ENCODE measurements around the gene AHNAK2. TPM values are rescaled to one million over a fixed set of nuclear protein-coding genes. Genes with fewer than 3 reads are reported as not detected.
"Not testable (repeated sequence)": the region's sequence is repeated elsewhere in the genome, so short reads cannot be mapped to it uniquely, and the experiment has no call there.

Gene AHNAK2
- total RNA-seq, 2 donors from 2014 or later: 0.05 TPM; not detected in 1

DNA sequence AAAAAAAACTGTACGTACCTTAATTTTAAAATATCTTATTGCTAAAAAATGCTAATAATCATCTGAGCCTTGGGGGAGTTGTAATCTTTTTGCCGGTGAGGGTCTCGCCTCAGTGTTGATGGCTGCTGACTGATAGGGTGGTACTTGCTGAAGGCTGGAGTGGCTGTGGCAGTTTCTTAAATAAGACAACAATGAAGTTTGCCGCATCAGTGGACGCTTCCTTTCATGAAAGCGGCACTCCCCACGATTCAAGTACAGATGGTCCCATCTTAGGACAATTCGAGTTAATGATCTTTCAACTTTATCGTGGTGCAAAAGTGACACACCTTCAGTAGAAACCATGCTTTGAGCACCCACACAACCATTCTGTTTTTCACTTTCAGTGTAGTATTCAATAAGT, 61.1 kb downstream of the AHNAK2 start:
- Mint-ChIP-seq H3K4me3 (no peak overlapping the region), H3K4me1 (ENCODE audit: low read depth) (no peaks in the 10 kb centered on the region), H3K9me3 (peaks cover 0 to 1% of the 10 kb centered on the region in 2 donors)

GRCh38 chr14:104913435-104913834, 64.7 kb downstream of the AHNAK2 start:
- ATAC-seq (replicated peaks in 1 of 2) (no peak), DNase-seq (no peak)
- peaks cover 30% of the 10 kb centered on the region for H3K27me3 Mint-ChIP-seq (ENCODE audit: low read depth)
- peaks cover 5 to 6% of the 10 kb centered on the region in 2 donors for H3K9me3 Mint-ChIP-seq
- H3K36me3 Mint-ChIP-seq (ENCODE audit: insufficient read depth in 2 of 2): peaks cover 5 to 8% of the 10 kb centered on the region in 2 donors
- H3K4me3 Mint-ChIP-seq: no peak overlapping the region
- no peak overlapping the region for H3K27ac Mint-ChIP-seq
- H3K4me1 Mint-ChIP-seq (ENCODE audit: low read depth): no peaks in the 10 kb centered on the region

More for the DNA sequence above, 61.1 kb downstream of the AHNAK2 start:
- peaks cover 0 to under 1% of the 10 kb centered on the region in 2 donors for H3K36me3 Mint-ChIP-seq (ENCODE audit: insufficient read depth in 2 of 2)
- H3K27me3 Mint-ChIP-seq (ENCODE audit: low read depth): peaks cover 22% of the 10 kb centered on the region
- H3K27ac Mint-ChIP-seq: no peak overlapping the region
- ATAC-seq (replicated peaks in 1 of 2): no peak
- DNase-seq: no peak

- H3K27me3 Mint-ChIP-seq (ENCODE audit: low read depth): peaks cover 37% of the 10 kb centered on the region
- H3K27ac Mint-ChIP-seq: no peak overlapping the region
- H3K36me3 Mint-ChIP-seq (ENCODE audit: insufficient read depth in 2 of 2): peaks cover 5 to 8% of the 10 kb centered on the region in 2 donors
- no peak overlapping the region for H3K4me3 Mint-ChIP-seq
- DNase-seq: no peak
- no peaks in the 10 kb centered on the region for H3K4me1 Mint-ChIP-seq (ENCODE audit: low read depth)
- ATAC-seq (replicated peaks in 1 of 2): no peak
- H3K9me3 Mint-ChIP-seq: peaks cover 5 to 6% of the 10 kb centered on the region in 2 donors
Observed at GRCh38 chr14:104912053-104912452, 66.1 kb downstream of the AHNAK2 start.

- H3K4me3 Mint-ChIP-seq: no peak overlapping the region
- peaks cover 5 to 8% of the 10 kb centered on the region in 2 donors for H3K36me3 Mint-ChIP-seq (ENCODE audit: insufficient read depth in 2 of 2)
- no peak overlapping the region for H3K27ac Mint-ChIP-seq
- peaks cover 5 to 6% of the 10 kb centered on the region in 2 donors for H3K9me3 Mint-ChIP-seq
- peaks cover 32% of the 10 kb centered on the region for H3K27me3 Mint-ChIP-seq (ENCODE audit: low read depth)
- H3K4me1 Mint-ChIP-seq (ENCODE audit: low read depth): no peaks in the 10 kb centered on the region
- DNase-seq (no peak), ATAC-seq (replicated peaks in 1 of 2) (no peak)
Observed at GRCh38 chr14:104908303-104908702, 69.9 kb downstream of the AHNAK2 start.

GRCh38 chr14:104905579-104905933, 72.6 kb downstream of the AHNAK2 start:
- H3K27ac Mint-ChIP-seq; H3K9me3 Mint-ChIP-seq; ATAC-seq (replicated peaks in 1 of 2); H3K36me3 Mint-ChIP-seq (ENCODE audit: insufficient read depth in 2 of 2); H3K4me3 Mint-ChIP-seq; H3K4me1 Mint-ChIP-seq (ENCODE audit: low read depth); DNase-seq: not testable (repeated sequence)
- peaks cover 36% of the 10 kb centered on the region for H3K27me3 Mint-ChIP-seq (ENCODE audit: low read depth)

DNA sequence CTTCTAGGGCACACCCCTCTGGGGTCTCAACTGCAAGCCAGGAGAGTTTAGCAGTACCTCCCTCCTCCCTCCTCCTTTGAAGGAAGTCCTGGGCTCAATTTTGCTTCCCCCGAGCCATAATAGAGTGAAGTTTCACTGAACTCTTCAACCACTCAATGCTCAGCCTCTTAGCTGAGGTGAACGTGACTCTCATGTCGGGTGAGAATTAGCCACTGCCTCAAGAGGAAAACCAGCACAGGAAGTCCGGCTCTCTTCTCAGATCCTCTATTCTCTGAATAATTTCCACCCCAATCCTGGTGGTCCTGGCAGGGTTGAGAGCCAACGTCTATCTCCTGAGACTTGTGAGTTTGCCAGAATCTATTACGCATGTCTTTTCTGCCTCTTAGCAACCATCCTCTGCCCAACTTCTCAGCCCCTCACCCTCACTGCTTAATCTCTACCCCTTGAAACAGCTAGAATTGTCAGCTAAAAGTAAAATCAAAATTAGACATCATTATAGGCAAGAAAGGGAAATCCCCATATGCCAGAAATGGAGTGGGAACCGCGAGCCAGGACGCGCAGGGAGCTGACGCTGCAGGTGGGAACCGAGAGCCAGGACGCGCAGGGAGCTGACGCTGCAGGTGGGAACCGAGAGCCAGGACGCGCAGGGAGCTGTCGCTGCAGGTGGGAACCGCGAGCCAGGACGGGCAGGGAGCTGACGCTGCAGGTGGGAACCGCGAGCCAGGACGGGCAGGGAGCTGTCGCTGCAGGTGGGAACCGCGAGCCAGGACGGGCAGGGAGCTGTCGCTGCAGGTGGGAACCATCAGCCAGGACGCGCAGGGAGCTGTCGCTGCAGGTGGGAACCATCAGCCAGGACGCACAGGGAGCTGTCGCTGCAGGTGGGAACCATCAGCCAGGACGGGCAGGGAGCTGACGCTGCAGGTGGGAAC, 73.3 kb downstream of the AHNAK2 start:
- not testable (repeated sequence) for H3K4me3 Mint-ChIP-seq; DNase-seq; ATAC-seq (replicated peaks in 1 of 2)

GRCh38 chr14:104903990-104904389, 74.2 kb downstream of the AHNAK2 start:
- Mint-ChIP-seq H3K4me1 (ENCODE audit: low read depth) (no peaks in the 10 kb centered on the region), H3K36me3 (ENCODE audit: insufficient read depth in 2 of 2) (no peaks in the 10 kb centered on the region), H3K27me3 (ENCODE audit: low read depth) (peaks cover 28% of the 10 kb centered on the region), H3K9me3 (no peaks in the 10 kb centered on the region), H3K4me3 (no peak overlapping the region), H3K27ac (no peak overlapping the region)
- DNase-seq: no peak
- no peak for ATAC-seq (replicated peaks in 1 of 2)

More for the DNA sequence above, 73.3 kb downstream of the AHNAK2 start:
- H3K36me3 Mint-ChIP-seq (ENCODE audit: insufficient read depth in 2 of 2); H3K9me3 Mint-ChIP-seq; H3K4me1 Mint-ChIP-seq (ENCODE audit: low read depth); H3K27ac Mint-ChIP-seq: not testable (repeated sequence)
- peaks cover 33% of the 10 kb centered on the region for H3K27me3 Mint-ChIP-seq (ENCODE audit: low read depth)

DNA sequence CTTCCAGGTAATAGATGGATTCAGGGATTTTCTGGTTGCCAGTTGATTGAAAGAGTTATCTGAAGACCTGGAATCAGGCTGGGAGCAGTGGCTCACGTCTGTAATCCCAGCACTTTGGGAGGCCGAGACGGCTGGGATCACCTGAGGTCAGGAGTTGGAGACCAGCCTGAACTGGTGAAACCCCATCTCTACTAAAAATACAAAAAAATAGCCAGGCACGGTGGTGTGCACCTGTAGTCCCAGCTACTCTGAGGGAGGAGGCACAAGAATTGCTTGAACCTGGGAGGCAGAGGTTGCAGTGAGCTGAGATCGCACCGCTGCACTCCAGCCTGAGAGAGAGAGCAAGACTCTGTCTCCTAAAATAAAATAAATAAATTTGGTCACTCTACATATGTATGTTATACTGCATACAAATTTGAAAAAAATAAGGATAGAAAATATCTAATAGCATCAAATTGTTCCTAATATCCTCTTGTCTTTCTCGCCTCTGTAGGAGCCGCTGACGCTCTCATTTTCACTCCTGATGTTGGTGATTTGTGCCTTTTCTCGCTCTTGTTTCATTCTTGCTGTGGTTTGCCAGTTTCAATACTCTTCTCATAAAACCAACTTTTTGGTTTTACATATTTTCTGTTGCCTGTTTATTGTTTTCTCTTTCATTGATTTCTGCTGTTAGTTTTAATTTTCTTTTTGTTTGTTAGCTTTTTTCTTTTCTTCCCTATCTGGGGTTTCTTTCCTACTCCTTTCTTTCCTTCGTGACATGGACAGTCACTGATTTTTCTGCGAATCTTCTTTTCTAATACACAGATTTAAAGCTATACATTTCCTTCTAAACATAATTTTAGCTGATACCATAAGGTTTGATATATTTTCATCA, 77.3 kb downstream of the AHNAK2 start:
- H3K36me3 Mint-ChIP-seq (ENCODE audit: insufficient read depth in 2 of 2): no peaks in the 10 kb centered on the region
- H3K27me3 Mint-ChIP-seq (ENCODE audit: low read depth): peaks cover 18% of the 10 kb centered on the region
- no peaks in the 10 kb centered on the region for H3K9me3 Mint-ChIP-seq
- ATAC-seq (replicated peaks in 1 of 2): no peak
- DNase-seq: no peak
- H3K27ac Mint-ChIP-seq: peak overlapping the region; percentile 26
- no peaks in the 10 kb centered on the region for H3K4me1 Mint-ChIP-seq (ENCODE audit: low read depth)
- H3K4me3 Mint-ChIP-seq: no peak overlapping the region

GRCh38 chr14:104899781-104900180, 78.4 kb downstream of the AHNAK2 start:
- no peak for DNase-seq
- no peaks in the 10 kb centered on the region for H3K4me1 Mint-ChIP-seq (ENCODE audit: low read depth)
- no peak overlapping the region for H3K27ac Mint-ChIP-seq
- no peaks in the 10 kb centered on the region for H3K9me3 Mint-ChIP-seq
- ATAC-seq (replicated peaks in 1 of 2): no peak
- no peaks in the 10 kb centered on the region for H3K36me3 Mint-ChIP-seq (ENCODE audit: insufficient read depth in 2 of 2)
- H3K4me3 Mint-ChIP-seq: no peak overlapping the region
- peaks cover 18% of the 10 kb centered on the region for H3K27me3 Mint-ChIP-seq (ENCODE audit: low read depth)

DNA sequence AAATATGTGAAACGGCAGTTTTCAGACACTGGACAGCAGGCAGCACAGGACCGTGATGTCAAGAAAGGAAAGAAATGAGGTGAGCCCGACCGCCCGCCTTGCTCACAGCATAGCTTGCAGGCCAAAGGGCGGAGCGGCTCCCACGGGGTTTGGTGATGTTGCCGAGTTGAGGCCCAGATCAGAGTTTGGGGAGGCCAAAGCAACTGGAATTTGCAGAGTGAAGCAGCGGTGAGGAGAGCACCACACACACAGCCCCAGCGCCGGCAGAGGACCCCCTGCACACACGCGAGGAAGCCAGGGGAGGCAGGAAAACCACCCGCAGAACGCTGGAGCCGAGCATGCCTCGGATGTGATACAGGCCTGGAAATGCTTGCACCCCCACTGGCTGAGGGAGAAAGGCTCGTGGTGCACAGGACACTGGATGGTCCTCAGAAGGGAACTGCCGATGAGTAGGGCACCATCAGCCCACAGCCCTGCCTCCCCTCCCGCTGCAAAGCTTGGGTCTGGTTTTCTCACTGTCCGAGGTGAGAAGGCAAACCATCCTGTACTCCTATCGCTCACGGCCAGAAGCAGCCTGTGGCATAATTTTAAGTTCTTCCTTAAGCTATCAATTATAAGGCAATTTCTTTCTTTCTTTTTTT, 79.2 kb downstream of the AHNAK2 start:
- no peak for ATAC-seq (replicated peaks in 1 of 2)

DNA sequence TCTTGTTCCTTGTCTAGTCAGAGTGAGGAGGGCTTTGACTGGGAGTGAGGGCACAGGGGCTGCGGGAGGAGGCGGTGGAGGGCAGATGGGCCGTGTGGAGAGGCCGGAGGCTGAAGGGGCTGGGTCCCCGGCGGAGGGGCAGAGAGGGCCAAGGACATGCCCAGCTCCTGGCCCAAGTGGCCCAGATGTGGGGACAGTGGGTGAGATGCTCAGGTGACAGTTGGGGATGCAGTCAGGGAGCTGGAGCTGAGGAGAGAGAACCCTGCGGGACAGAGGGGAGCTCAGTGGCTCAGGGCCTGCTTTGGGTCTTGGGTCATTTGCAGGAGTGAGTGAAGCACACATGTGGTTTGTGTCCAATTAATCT, 80.0 kb downstream of the AHNAK2 start:
- DNase-seq: no peak
- no peak for ATAC-seq (replicated peaks in 1 of 2)

More for the DNA sequence above, 79.2 kb downstream of the AHNAK2 start:
- Mint-ChIP-seq H3K27ac (no peak overlapping the region), H3K9me3 (no peaks in the 10 kb centered on the region), H3K4me3 (no peak overlapping the region), H3K27me3 (ENCODE audit: low read depth) (peaks cover 10% of the 10 kb centered on the region), H3K4me1 (ENCODE audit: low read depth) (no peaks in the 10 kb centered on the region), H3K36me3 (ENCODE audit: insufficient read depth in 2 of 2) (no peaks in the 10 kb centered on the region)
- DNase-seq: no peak

DNA sequence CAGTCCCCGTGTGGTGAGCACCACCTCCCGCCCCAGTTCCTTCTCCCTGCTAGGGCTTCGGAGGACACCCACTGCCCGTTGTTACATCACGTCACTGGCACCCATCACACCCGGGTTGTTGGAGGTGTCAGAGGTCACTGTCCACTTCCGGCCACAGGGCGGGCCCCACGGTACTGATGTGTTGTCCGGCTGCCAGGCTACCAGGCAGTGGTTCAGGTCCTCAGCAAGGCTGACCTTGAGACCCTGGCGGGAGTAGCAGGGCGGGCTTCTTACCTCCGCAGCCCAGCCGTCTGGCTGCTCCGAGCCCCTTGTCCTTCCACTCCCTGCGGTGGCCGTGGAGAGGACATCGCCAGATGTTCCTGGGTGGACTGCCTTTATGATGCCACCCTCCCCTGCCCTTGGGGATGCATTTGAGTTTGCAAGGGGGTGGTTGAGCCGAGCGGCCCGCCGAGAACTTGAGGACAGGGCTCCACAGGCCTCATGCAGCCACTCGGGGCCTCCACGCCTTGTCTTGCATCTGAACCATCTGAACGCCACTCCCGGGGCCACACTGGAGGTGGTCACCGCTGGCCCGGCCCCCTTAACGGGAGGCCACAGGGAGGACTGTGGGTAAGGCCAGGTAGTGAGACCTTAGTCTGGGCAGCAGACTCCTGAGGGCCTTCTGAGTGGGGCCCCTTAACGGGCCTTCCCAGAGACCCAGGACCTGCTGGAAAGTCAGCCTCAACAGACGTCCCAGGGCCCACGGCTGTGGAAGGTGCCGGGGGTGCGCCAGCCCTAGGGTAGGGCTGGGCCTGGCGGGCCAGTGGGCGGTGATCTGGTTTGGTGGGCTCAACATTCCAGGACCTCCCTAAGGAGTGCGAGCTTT, 80.6 kb downstream of the AHNAK2 start:
- DNase-seq (no peak), ATAC-seq (replicated peaks in 1 of 2) (no peak)

More for the DNA sequence above, 80.0 kb downstream of the AHNAK2 start:
- no peaks in the 10 kb centered on the region for H3K36me3 Mint-ChIP-seq (ENCODE audit: insufficient read depth in 2 of 2)
- no peak overlapping the region for H3K4me3 Mint-ChIP-seq
- no peaks in the 10 kb centered on the region for H3K9me3 Mint-ChIP-seq
- H3K27ac Mint-ChIP-seq: no peak overlapping the region
- H3K4me1 Mint-ChIP-seq (ENCODE audit: low read depth): no peaks in the 10 kb centered on the region
- H3K27me3 Mint-ChIP-seq (ENCODE audit: low read depth): peaks cover 2% of the 10 kb centered on the region

More for the DNA sequence above, 80.6 kb downstream of the AHNAK2 start:
- H3K36me3 Mint-ChIP-seq (ENCODE audit: insufficient read depth in 2 of 2): no peaks in the 10 kb centered on the region
- H3K4me1 Mint-ChIP-seq (ENCODE audit: low read depth): no peaks in the 10 kb centered on the region
- H3K27ac Mint-ChIP-seq: no peak overlapping the region
- no peaks in the 10 kb centered on the region for H3K27me3 Mint-ChIP-seq (ENCODE audit: low read depth)
- no peak overlapping the region for H3K4me3 Mint-ChIP-seq
- H3K9me3 Mint-ChIP-seq: no peaks in the 10 kb centered on the region
